Heart left ventricle (tissue), 16 donors: ENCODE results near the gene PALM. TPM values are rescaled to one million over a fixed set of nuclear protein-coding genes. Genes with fewer than 3 reads are reported as not detected.
"Not testable (repeated sequence)": the region's sequence is repeated elsewhere in the genome, so short reads cannot be mapped to it uniquely, and the experiment has no call there.

Experiments used
- ATAC-seq, 4 donors: fragments of 200-7000 bp; cut with Tn5 transposase; one replicate each; pipeline ENCODE4 v1.9.1; 2020 to 2022; ENCODE audit warnings: moderate library complexity in 4 of 4, mild to moderate bottlenecking in 3 of 4, moderate number of reproducible peaks in 1 of 4
- DNase-seq, 5 donors: peaks; one replicate each; pipeline ENCODE4 v3.0.0-alpha.2; 2020
- H3K27ac ChIP-seq, 12 donors: fragments of 200-600 bp; sonication (generic) in 4 of 12; one replicate each; pipeline versions ENCODE4 v1.5.0 to v1.8.0; 2016 to 2022; ENCODE audit warnings: mild to moderate bottlenecking in 2 of 12
- H3K27me3 ChIP-seq, 9 donors: fragments of 200-600 bp; sonication (generic) in 2 of 9; one replicate each; pipeline versions ENCODE4 v1.5.1 to v1.8.0; 2016 to 2022; ENCODE audit warnings: mild to moderate bottlenecking in 3 of 9
- H3K36me3 ChIP-seq, 9 donors: fragments of 200-600 bp; sonication (generic) in 2 of 9; one replicate each; pipeline versions ENCODE4 v1.5.0 to v1.8.0; 2018 to 2022; ENCODE audit warnings: mild to moderate bottlenecking in 2 of 9
- H3K4me1 ChIP-seq, 12 donors: fragments of 200-600 bp; sonication (generic) in 4 of 12; one replicate each; pipeline versions ENCODE4 v1.5.0 to v1.8.0; 2016 to 2022; ENCODE audit warnings: mild to moderate bottlenecking in 3 of 12
- H3K4me3 ChIP-seq, 12 donors: fragments of 200-600 bp; sonication (generic) in 4 of 12; one replicate each; pipeline versions ENCODE4 v1.5.0 to v1.8.0; 2017 to 2022; ENCODE audit warnings: mild to moderate bottlenecking in 9 of 12, moderate library complexity in 4 of 12
- H3K9me3 ChIP-seq, 12 donors: fragments of 200-600 bp; sonication (generic) in 4 of 12; one replicate each; pipeline versions ENCODE4 v1.5.0 to v1.8.0; 2016 to 2022; ENCODE audit warnings: mild to moderate bottlenecking in 1 of 12
- CTCF ChIP-seq, 12 donors: fragments of 200-600 bp; sonication (generic) in 4 of 12; IDR thresholded peaks; one replicate each; pipeline versions ENCODE4 v1.5.0 to v1.8.0; 2018 to 2022; ENCODE audit warnings: antibody characterized with exemption in 12 of 12, mild to moderate bottlenecking in 5 of 12
- POLR2A ChIP-seq, 2 donors: fragments of 450-650 bp; IDR thresholded peaks; one replicate each; pipeline ENCODE4 v1.6.1; 2017; ENCODE audit warnings: antibody characterized with exemption in 2 of 2, mild to moderate bottlenecking in 2 of 2, moderate library complexity in 2 of 2
- WGBS, 4 donors: extraction: QIAGEN DNeasy Blood & Tissue Kit in 2 of 4; methylation state at CpG; one replicate each; pipeline versions ENCODE4 v1.1.5 to v1.1.7; 2013 to 2018; 5-methylcytosine and 5-hydroxymethylcytosine counted together
- intact Hi-C, 10 donors: fragments of 100-400 bp; cut with DNase I; formaldehyde crosslinking; loops; one replicate each; pipeline versions ENCODE4 v1.11.1 to v1.14.2; 2022
- polyA plus RNA-seq, 2 donors: library from polyadenylated mRNA; stranded (reverse); fragments of 200-250 nt; gene quantifications; one replicate each; pipeline ENCODE4 v1.2.3, GENCODE V29; 2013
- total RNA-seq, 9 donors: library from RNA; depleted of rRNA in 2 of 9; stranded (reverse); fragments of >200 nt in 2 of 9; fragmentation: NEBNext Ultra II Directional in 3 of 9; extraction: Animal tissue kit (Norgen Biotek cat#: 25700) in 3 of 9; gene quantifications; one replicate each; pipeline versions ENCODE4 v1.1.0 to v1.2.4, GENCODE V29; 2016 to 2023
- donor health status: ischemic (EF 13 %, LVEDD 7.1; RV severe dilation, severe dysfunction).
- donor health status: healthy with polysubstance abuse.
- donor health status: DM: no; HTN: yes; CAD: no.
- donor health status: DM: no; HTN: no; CAD: no.
- donor health status: ischemic (EF 25% LVEDD 6.9; RV normal size, moderate dysfunction).
- donor health status: ischemic (EF 25% LVEDD 5.7; RV mildly dilated, moderate dysfunction).
- donor health status: healthy.
- donor health status: DM: yes; HTN: yes; CAD: no.
- donor health status: ischemic (EF 35%, LVEDD 5.7; RV mildly dilated, moderate dysfunction).
- donor health status: nonischemic (EF 11% LVEDD 7.7; RV severe dilation, severe dysfunction).
- donor health status: DM: yes; HTN: yes; CAD: no.
- donor health status: PGD.
- donor health status: ischemic (EF 29% LVEDD 5.4; RV normal size, mild dysfunction).
- donor health status: nonischemic (EF 23%, LVEDD 6.1; RV moderate dilation, normal function).

Gene PALM
- total and polyA plus RNA-seq, 11 donors, result 13.5 to 42.3 (median 23.3) TPM

DNA sequence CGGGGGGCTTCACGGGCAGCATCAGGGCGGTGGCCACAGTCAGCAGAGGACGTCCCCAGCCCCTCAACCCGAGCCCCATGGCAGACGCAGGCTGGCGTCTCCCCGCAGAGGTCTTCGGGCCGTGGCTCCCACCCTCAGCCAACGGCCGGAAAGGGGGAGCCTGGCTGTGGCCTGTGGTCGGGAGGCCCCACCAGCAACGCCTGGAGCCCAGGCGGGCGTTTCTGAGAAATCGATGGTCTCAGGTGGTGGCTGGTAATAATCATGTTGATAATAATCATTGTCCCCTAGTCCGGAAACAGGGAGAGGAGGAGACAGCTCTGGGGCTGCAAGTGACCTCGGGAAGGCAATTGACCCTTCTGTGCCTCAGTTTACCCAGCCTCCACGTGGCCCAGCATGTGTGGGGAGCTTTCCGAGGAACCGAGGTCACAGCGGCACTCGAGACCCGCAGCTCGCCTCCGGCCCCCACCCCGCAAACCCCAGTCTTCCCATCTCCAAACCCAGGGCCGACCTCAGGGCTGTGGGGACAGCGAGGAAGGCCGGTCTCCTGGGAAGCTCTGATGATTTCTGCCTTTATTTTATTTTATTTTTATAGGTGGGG, 13.3 kb upstream of the PALM start, which contains the start of gene PRSS57:
Gene PRSS57 (minus strand): TSS at position 101 of the 598 bp plus-strand sequence. CDS start 22 bp downstream, at position 79.
- Histone ChIP-seq H3K4me3 (peak within 1 kb of the TSS in 1 of 12 donors; percentile 5), H3K9me3 (no peaks in the 10 kb centered on the region), H3K4me1 (peaks cover 0 to 15% (median 0%) of the 10 kb centered on the region in 12 donors), H3K36me3 (no peaks in the 10 kb centered on the region), H3K27ac (no peak within 1 kb of the TSS), H3K27me3 (peaks cover 0 to 17% (median 5%) of the 10 kb centered on the region in 9 donors)
- DNase-seq (no peak), ATAC-seq (no peak)
- intact Hi-C loops, result no loop called here
- TF ChIP-seq POLR2A (IDR thresholded peaks at IDR 0.05), result no peak
- no peak for TF ChIP-seq CTCF (IDR thresholded peaks at IDR 0.05)
- WGBS, 4 donors, result 64 to 81% (median 73%) methylated on average over 15 to 31 of the region's 31 CpGs

GRCh38 chr19:698529-698928, 10.2 kb upstream of the PALM start:
- H3K27ac ChIP-seq, DNase-seq, H3K4me3 ChIP-seq, ATAC-seq, H3K9me3 ChIP-seq, H3K36me3 ChIP-seq, intact Hi-C loops: not testable (repeated sequence)
- 90 to 96% (median 93%) methylated on average over 15 of the region's 15 CpGs for WGBS, 4 donors
- H3K4me1 ChIP-seq, result peaks cover 0 to 21% (median 0%) of the 10 kb centered on the region in 12 donors
- peaks cover 0 to 26% (median 5%) of the 10 kb centered on the region in 9 donors for H3K27me3 ChIP-seq

GRCh38 chr19:699885-700284, 8.8 kb upstream of the PALM start:
- not testable (repeated sequence) for H3K4me3 ChIP-seq, ATAC-seq, DNase-seq, H3K27ac ChIP-seq, H3K9me3 ChIP-seq, H3K36me3 ChIP-seq
- Histone ChIP-seq H3K4me1 (peaks cover 0 to 23% (median 0%) of the 10 kb centered on the region in 12 donors), H3K27me3 (peaks cover 0 to 28% (median 5%) of the 10 kb centered on the region in 9 donors)
- 74 to 91% (median 80%) methylated on average over 14 of the region's 14 CpGs for WGBS, 4 donors
- intact Hi-C loops, result loop anchor here in 1 of 10 donors (5.0 kb wide), 1 partner anchor 42 kb away; no protein-coding TSS in a partner anchor

DNA sequence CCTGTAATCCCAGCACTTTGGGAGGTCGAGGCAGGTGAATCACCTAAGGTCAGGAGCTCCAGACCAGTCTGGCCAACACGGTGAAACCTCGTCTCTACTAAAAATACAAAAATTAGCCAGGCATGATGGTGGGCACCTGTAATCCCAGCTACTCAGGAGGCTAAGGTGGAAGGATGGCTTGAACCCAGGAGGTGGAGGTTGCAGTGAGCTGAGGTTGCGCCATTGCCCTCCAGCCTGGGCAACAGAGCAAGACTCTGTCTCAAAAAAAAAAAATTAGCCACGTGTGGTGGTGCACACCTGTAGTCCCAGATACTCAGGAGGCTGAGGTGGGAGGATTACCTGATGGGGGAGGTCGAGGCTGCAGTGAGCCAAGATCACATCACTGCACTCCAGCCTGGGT, 5.9 kb upstream of the PALM start:
- Histone ChIP-seq H3K4me1 (peaks cover 0 to 19% (median 4%) of the 10 kb centered on the region in 12 donors), H3K27ac (peak overlapping the region in 1 of 12 donors; percentile 17), H3K27me3 (peaks cover 0 to 11% (median 0%) of the 10 kb centered on the region in 9 donors), H3K4me3 (peak overlapping the region in 3 of 12 donors; percentile 36 to 50 (median 39))
- intact Hi-C loops, result loop anchor here in 1 of 10 donors (5.0 kb wide), 1 partner anchor 39 kb away; no protein-coding TSS in a partner anchor
- not testable (repeated sequence) for ATAC-seq, DNase-seq, H3K36me3 ChIP-seq, H3K9me3 ChIP-seq
- 69 to 83% (median 80%) methylated on average over 6 of the region's 6 CpGs for WGBS, 4 donors

DNA sequence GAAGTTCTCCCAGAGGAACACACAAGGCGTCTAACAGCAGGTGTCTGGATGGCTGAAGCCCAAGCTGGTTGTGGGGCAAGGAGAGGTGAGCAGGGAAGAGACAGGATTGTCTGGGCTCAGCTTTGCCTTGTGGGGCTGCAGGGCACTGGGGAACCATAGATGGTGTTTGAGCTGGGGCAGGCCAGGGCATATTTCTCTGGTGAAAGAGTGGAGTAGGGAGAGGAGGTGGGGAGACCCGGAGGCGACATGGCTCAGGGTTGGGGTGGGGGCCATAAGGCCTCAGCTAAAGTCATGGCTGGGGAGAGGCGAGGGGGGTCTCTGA, 5.4 kb upstream of the PALM start:
- ATAC-seq (no peak), DNase-seq (no peak)
- Histone ChIP-seq H3K4me1 (peaks cover 0 to 23% (median 6%) of the 10 kb centered on the region in 12 donors), H3K27me3 (peaks cover 0 to 14% (median 0%) of the 10 kb centered on the region in 9 donors), H3K9me3 (peaks cover 0 to 9% (median 0%) of the 10 kb centered on the region in 12 donors), H3K27ac (peak overlapping the region in 6 of 12 donors; percentile 17 to 45 (median 36)), H3K36me3 (no peaks in the 10 kb centered on the region), H3K4me3 (peak overlapping the region in 8 of 12 donors; percentile 15 to 50 (median 34))
- TF ChIP-seq POLR2A (IDR thresholded peaks at IDR 0.05), result no peak
- TF ChIP-seq CTCF (IDR thresholded peaks at IDR 0.05), result no peak
- intact Hi-C loops, result loop anchor here in 1 of 10 donors (5.0 kb wide), 1 partner anchor 39 kb away; no protein-coding TSS in a partner anchor
- WGBS, 4 donors, result 47 to 53% (median 52%) methylated on average over 4 of the region's 4 CpGs
